Stimulated activated naive CD8-positive, alpha-beta T cell treated with anti-CD3 and anti-CD28 coated beads, Interleukin-15, Interleukin-2, amounts not matched to agents 100 U/mL and 50 U/mL, for 24 hours (primary cell): ENCODE measurements around the gene MYPN.
"Not testable (repeated sequence)": the region's sequence is repeated elsewhere in the genome, so short reads cannot be mapped to it uniquely, and the experiment has no call there.

ENCODE experiments used
- ATAC-seq: fragments of 150-1000 bp; cut with Tn5 transposase; one replicate; pipeline ENCODE4 v1.10.0; 2021
- DNase-seq: peaks from one replicate; pipeline ENCODE4 v3.0.0; 2021

MYPN gene

GRCh38 chr10:68109331-68109730, at the start of gene MYPN:
Gene MYPN (plus strand): TSS chr10:68109488. CDS start chr10:68121439, 11,951 bp downstream.
- ATAC-seq = no peak
- no peak for DNase-seq

GRCh38 chr10:68067029-68067428, 42.3 kb upstream of the MYPN start:
- DNase-seq = no peak
- no peak for ATAC-seq

- no peak for DNase-seq
- no peak for ATAC-seq
Observed at GRCh38 chr10:68067508-68067907, 41.8 kb upstream of the MYPN start.

GRCh38 chr10:68073631-68074030, 35.7 kb upstream of the MYPN start:
- ATAC-seq = no peak
- no peak for DNase-seq

- ATAC-seq (no peak), DNase-seq (no peak)
Observed at GRCh38 chr10:68074031-68074774, 35.1 kb upstream of the MYPN start.

GRCh38 chr10:68074775-68075549, 34.3 kb upstream of the MYPN start, which contains the start of gene HERC4:
Gene HERC4 (minus strand): TSS chr10:68075283. CDS start chr10:68073108, 2,175 bp downstream.
- DNase-seq = peak; percentile 91

GRCh38 chr10:68075550-68076004, 33.7 kb upstream of the MYPN start:
- ATAC-seq = no peak
- DNase-seq = no peak

More at GRCh38 chr10:68074775-68075549, 34.3 kb upstream of the MYPN start, which contains the start of gene HERC4:
- peak; percentile 93 for ATAC-seq

GRCh38 chr10:68076081-68076480, 33.2 kb upstream of the MYPN start:
- ATAC-seq, DNase-seq: not testable (repeated sequence)

GRCh38 chr10:68077026-68077425, 32.3 kb upstream of the MYPN start:
- no peak for ATAC-seq
- DNase-seq = no peak

- ATAC-seq = no peak
Observed at GRCh38 chr10:68079434-68079833, 29.9 kb upstream of the MYPN start.

GRCh38 chr10:68080853-68081431, 28.3 kb upstream of the MYPN start:
- DNase-seq (no peak), ATAC-seq (no peak)

More at GRCh38 chr10:68079434-68079833, 29.9 kb upstream of the MYPN start:
- no peak for DNase-seq

GRCh38 chr10:68081916-68082315, 27.4 kb upstream of the MYPN start:
- DNase-seq (no peak), ATAC-seq (no peak)

- ATAC-seq (no peak), DNase-seq (no peak)
Observed at GRCh38 chr10:68082872-68083271, 26.4 kb upstream of the MYPN start.

GRCh38 chr10:68083953-68084352, 25.3 kb upstream of the MYPN start:
- ATAC-seq = no peak

GRCh38 chr10:68084469-68084868, 24.8 kb upstream of the MYPN start:
- no peak for DNase-seq
- no peak for ATAC-seq

More at GRCh38 chr10:68083953-68084352, 25.3 kb upstream of the MYPN start:
- DNase-seq = no peak

- ATAC-seq (no peak), DNase-seq (no peak)
Observed at GRCh38 chr10:68086011-68086410, 23.3 kb upstream of the MYPN start.

- no peak for DNase-seq
- no peak for ATAC-seq
Observed at GRCh38 chr10:68086910-68087684, 22.2 kb upstream of the MYPN start.

GRCh38 chr10:68087685-68088401, 21.4 kb upstream of the MYPN start:
- ATAC-seq = no peak
- no peak for DNase-seq

- ATAC-seq (no peak), DNase-seq (no peak)
Observed at GRCh38 chr10:68088740-68089139, 20.5 kb upstream of the MYPN start.

- DNase-seq (no peak), ATAC-seq (no peak)
Observed at GRCh38 chr10:68090586-68090985, 18.7 kb upstream of the MYPN start.

GRCh38 chr10:68092512-68092911, 16.8 kb upstream of the MYPN start:
- no peak for DNase-seq
- no peak for ATAC-seq
